OCI-LY7 (cell line): Measurements from ENCODE around the gene CCDC85B. TPM values are rescaled to one million over a fixed set of nuclear protein-coding genes. Genes with fewer than 3 reads are reported as not detected.

Experiments
- BruUV-seq: library from RNA; stranded (reverse); fragments of 400-500 nt; replicated peaks from 2 replicates; lab custom pipeline; 2021; lab: Mats Ljungman, UMichigan
- CTCF ChIA-PET: fragments of 300-600 bp; sonication (Branson Sonifier 250); formaldehyde crosslinking; loops from one replicate; lab custom pipeline; 2022; ENCODE audit warnings: antibody characterized with exemption; ENCODE audit not compliant: unreplicated experiment; lab: Charles Lee
- POLR2A ChIA-PET: fragments of 300-600 bp; sonication (Branson Sonifier 250); formaldehyde crosslinking; loops from one replicate; lab custom pipeline; 2022; ENCODE audit warnings: antibody characterized with exemption; lab: Charles Lee
- DNase-seq: peaks from one replicate; pipeline ENCODE4 v3.0.0-alpha.2; 2015; ENCODE audit warnings: low spot score
- H2AFZ ChIP-seq: fragments of 200-600 bp; sonication (generic), shearing (Covaris generic); 2 replicates; pipeline ENCODE4 v1.6.1; 2014; ENCODE audit warnings: mild to moderate bottlenecking, antibody characterized with exemption, low read length, moderate library complexity
- H3K27ac ChIP-seq: fragments of 200-600 bp; sonication (generic); 2 replicates; pipeline ENCODE4 v1.5.1; 2014; ENCODE audit warnings: mixed run types, low read depth, mild to moderate bottlenecking, moderate library complexity, low read length, inconsistent platforms; ENCODE audit not compliant: poor library complexity, severe bottlenecking
- H3K36me3 ChIP-seq: fragments of 200-600 bp; sonication (generic); 2 replicates; pipeline ENCODE4 v1.6.1; 2014; ENCODE audit warnings: mild to moderate bottlenecking, antibody characterized with exemption, low read length, moderate library complexity, mixed read lengths; ENCODE audit not compliant: insufficient read depth
- H3K4me1 ChIP-seq: fragments of 200-600 bp; sonication (generic); 2 replicates; pipeline ENCODE4 v1.5.1; 2014; ENCODE audit warnings: mild to moderate bottlenecking, low read length; ENCODE audit not compliant: insufficient read depth, poor library complexity, severe bottlenecking
- H3K4me2 ChIP-seq: fragments of 200-600 bp; sonication (generic); 2 replicates; pipeline ENCODE4 v1.6.1; 2014; ENCODE audit warnings: mild to moderate bottlenecking, low read length
- H3K4me3 ChIP-seq: fragments of 200-600 bp; sonication (generic); 2 replicates; pipeline ENCODE4 v1.5.1; 2014; ENCODE audit warnings: mild to moderate bottlenecking, low read depth, low read length; ENCODE audit not compliant: poor library complexity, severe bottlenecking
- H3K79me2 ChIP-seq: fragments of 200-600 bp; sonication (generic); 2 replicates; pipeline ENCODE4 v1.6.1; 2016; ENCODE audit warnings: low read depth, mild to moderate bottlenecking, low read length, moderate library complexity, mixed read lengths; ENCODE audit not compliant: insufficient read depth
- H3K9me2 ChIP-seq: fragments of 200-600 bp; sonication (generic); 2 replicates; pipeline ENCODE4 v1.6.1; 2016; ENCODE audit warnings: mild to moderate bottlenecking, low read length, mixed read lengths; ENCODE audit not compliant: insufficient read depth
- H3K9me3 ChIP-seq: fragments of 200-600 bp; sonication (generic); 2 replicates; pipeline ENCODE4 v1.6.1; 2014; ENCODE audit warnings: mild to moderate bottlenecking, mixed run types, low read length, mixed read lengths
- H4K20me1 ChIP-seq: fragments of 200-600 bp; sonication (generic); 2 replicates; pipeline ENCODE4 v1.6.1; 2014; ENCODE audit warnings: mild to moderate bottlenecking, antibody characterized with exemption, low read length, moderate library complexity, mixed read lengths; ENCODE audit not compliant: insufficient read depth
- CTCF ChIP-seq: fragments of 200-600 bp; sonication (generic); conservative IDR thresholded peaks from 2 replicates; pipeline ENCODE4 v1.5.1; 2014; ENCODE audit warnings: mild to moderate bottlenecking, antibody characterized with exemption, low read length, moderate library complexity, mixed read lengths
- EZH2phosphoT487 ChIP-seq: fragments of 200-600 bp; sonication (generic); IDR thresholded peaks from 2 replicates; pipeline ENCODE4 v1.6.1; 2018; ENCODE audit warnings: low read depth, borderline replicate concordance, mild to moderate bottlenecking, mixed run types, antibody characterized with exemption, low read length, moderate library complexity, mixed read lengths
- intact Hi-C: fragments of 100-400 bp; cut with micrococcal nuclease; formaldehyde crosslinking; loops from one replicate; pipeline ENCODE4 v1.10.0; 2022; ENCODE audit not compliant: unreplicated experiment
- total RNA-seq, 2 experiments: library from RNA; depleted of rRNA in 1 of 2; stranded (reverse); fragments of >200 nt in 1 of 2; shearing (Covaris generic) in 1 of 2; gene quantifications; 2 replicates each; pipeline ENCODE4 v1.2.3, GENCODE V29; 2014 to 2022

Gene CCDC85B
- total RNA-seq, 2 experiments from 2014 or later: 64.1 to 76.7 TPM

GRCh38 chr11:65915101-65915820 lies 24.8 kb downstream of the CCDC85B start:
- POLR2A ChIA-PET: interaction anchor here (1.0 kb wide), 1 partner anchor 27 kb away, joined by 6 read pairs; the partner anchor contains the start of gene FIBP
- no TSS peak for BruUV-seq

GRCh38 chr11:65915821-65916251 lies 25.4 kb downstream of the CCDC85B start:
- Histone ChIP-seq H3K36me3 (no peaks in the 10 kb centered on the region), H3K4me1 (peaks cover 21% of the 10 kb centered on the region), H3K27ac (no peak overlapping the region), H3K9me2 (no peaks in the 10 kb centered on the region), H2AFZ (no peak overlapping the region), H3K4me3 (no peak overlapping the region), H4K20me1 (no peaks in the 10 kb centered on the region), H3K9me3 (no peaks in the 10 kb centered on the region), H3K79me2 (peaks cover 11% of the 10 kb centered on the region; the same call in 1 of the 2 replicates), H3K4me2 (no peak overlapping the region)
- ChIA-PET POLR2A (interaction anchor here (1.0 kb wide), 1 partner anchor 28 kb away, joined by 6 read pairs; the partner anchor contains the start of gene FIBP), CTCF (no interaction called here)
- no TSS peak for BruUV-seq
- intact Hi-C loops: no loop called here
- DNase-seq: no peak
- TF ChIP-seq CTCF (no peak), EZH2phosphoT487 (no peak)

More at GRCh38 chr11:65915101-65915820, 24.8 kb downstream of the CCDC85B start:
- intact Hi-C loops: no loop called here
- Histone ChIP-seq H3K4me1 (peaks cover 15% of the 10 kb centered on the region), H3K4me3 (no peak overlapping the region), H3K36me3 (no peaks in the 10 kb centered on the region), H2AFZ (no peak overlapping the region), H3K9me2 (no peaks in the 10 kb centered on the region), H3K27ac (no peak overlapping the region), H3K4me2 (no peak overlapping the region), H4K20me1 (no peaks in the 10 kb centered on the region), H3K79me2 (peaks cover 11% of the 10 kb centered on the region; the same call in 1 of the 2 replicates), H3K9me3 (no peaks in the 10 kb centered on the region)
- TF ChIP-seq EZH2phosphoT487 (no peak), CTCF (no peak)
- no peak for DNase-seq
- CTCF ChIA-PET: no interaction called here

- Histone ChIP-seq H3K9me3 (no peaks in the 10 kb centered on the region), H3K9me2 (no peaks in the 10 kb centered on the region), H2AFZ (no peak overlapping the region), H3K4me2 (no peak overlapping the region), H3K36me3 (no peaks in the 10 kb centered on the region), H3K79me2 (peaks cover 11% of the 10 kb centered on the region; the same call in 1 of the 2 replicates), H3K27ac (no peak overlapping the region), H3K4me3 (no peak overlapping the region), H4K20me1 (no peaks in the 10 kb centered on the region), H3K4me1 (peaks cover 22% of the 10 kb centered on the region)
- no TSS peak for BruUV-seq
- ChIA-PET POLR2A (no interaction called here), CTCF (no interaction called here)
- TF ChIP-seq EZH2phosphoT487 (no peak), CTCF (no peak)
- no peak for DNase-seq
- intact Hi-C loops: no loop called here
These were observed 25.9 kb downstream of the CCDC85B start for GRCh38 chr11:65916391-65916790.
